Measurements from ENCODE around the gene DES.
A peak's percentile ranks its signal among the peaks of the same experiment; 100 is the strongest.
"Not testable (repeated sequence)": the region's sequence is repeated elsewhere in the genome, so short reads cannot be mapped to it uniquely, and the experiment has no call there.

DES gene

GRCh38 chr2:219418155-219419011 lies at the start of gene DES:
Gene DES, plus strand, starts transcription at chr2:219418377. Its CDS starts 86 bp downstream, at chr2:219418463.
- no peak for DNase-seq

DNA sequence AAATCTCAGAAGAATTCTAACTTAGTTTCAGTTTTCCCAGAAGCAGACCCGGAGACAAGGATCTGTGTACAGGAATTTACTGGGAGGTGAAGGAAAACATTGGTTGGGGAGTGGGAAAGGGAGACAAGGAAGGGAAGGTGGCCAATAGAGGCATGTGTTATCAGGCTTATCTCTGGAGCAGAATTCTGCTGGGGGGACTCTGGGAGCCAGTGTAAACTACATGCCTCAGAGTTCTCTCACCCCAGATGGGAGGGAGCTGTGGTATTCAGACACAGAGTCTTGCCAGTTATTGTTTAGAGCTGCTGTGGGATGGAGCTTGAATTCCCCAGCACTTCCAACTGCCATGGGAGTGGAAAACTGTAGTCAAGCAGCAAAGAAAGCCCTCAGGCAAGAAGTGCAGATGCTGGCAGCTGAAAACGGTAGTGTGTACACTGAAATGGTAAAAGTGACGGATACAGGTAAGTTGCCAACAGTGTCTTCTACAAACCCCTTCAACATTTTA lies 49.4 kb upstream of the DES start:
- DNase-seq: no peak

DNA sequence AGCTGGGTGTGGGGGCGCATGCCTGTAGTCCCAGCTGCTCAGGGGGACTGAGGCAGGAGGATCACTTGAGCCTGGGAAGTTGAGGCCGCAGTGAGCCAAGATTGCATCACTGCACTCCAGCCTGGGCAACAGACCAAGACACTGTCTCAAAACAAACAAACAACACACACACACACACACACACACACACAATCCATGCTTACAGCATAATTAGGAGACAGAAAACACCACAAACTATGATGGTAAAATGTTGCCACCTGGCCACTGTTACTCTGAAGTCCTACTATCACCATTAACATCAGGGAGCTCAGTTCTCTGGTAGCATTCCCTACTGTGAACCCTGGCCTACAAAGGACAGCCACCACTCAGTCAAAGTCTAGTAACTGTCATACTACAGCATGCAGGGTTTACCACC lies 48.7 kb upstream of the DES start:
- DNase-seq: no peak

- DNase-seq: no peak
These were observed 39.9 kb upstream of the DES start for GRCh38 chr2:219378163-219378851.

GRCh38 chr2:219380926-219381325 lies 37.3 kb upstream of the DES start:
- no peak for DNase-seq

- DNase-seq: no peak
These were observed 36.7 kb upstream of the DES start for GRCh38 chr2:219381448-219381847.

DNA sequence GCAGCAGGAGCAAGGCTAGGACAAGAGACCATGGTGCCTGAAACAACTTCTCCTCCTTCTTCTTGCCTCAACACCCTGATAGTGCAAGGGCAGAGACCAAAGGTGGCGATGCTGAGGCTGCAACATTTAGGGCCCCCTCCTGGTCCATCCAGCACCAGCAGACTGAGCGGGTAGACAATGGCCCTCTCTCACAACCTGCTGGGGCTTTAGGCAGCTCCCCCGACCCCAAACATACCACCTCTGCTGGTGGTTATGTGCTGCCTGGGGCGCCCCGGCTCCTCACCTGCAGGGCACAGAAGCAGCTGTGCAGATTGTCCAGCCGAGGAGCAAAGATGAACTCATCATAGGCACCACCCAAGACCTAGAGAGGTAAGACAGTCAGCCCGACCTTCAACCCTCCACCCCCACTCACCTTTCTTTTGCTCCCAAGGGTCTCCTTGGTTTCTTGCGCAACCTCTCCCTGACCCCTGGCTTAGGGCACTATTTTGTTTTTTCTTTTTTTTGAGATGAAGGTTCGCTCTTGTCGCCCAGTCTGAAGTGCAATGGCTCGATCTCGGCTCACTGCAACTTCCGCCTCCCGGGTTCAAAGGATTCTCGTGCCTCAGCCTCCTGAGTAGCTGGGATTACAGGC lies 34.0 kb upstream of the DES start:
- no peak for DNase-seq

DNA sequence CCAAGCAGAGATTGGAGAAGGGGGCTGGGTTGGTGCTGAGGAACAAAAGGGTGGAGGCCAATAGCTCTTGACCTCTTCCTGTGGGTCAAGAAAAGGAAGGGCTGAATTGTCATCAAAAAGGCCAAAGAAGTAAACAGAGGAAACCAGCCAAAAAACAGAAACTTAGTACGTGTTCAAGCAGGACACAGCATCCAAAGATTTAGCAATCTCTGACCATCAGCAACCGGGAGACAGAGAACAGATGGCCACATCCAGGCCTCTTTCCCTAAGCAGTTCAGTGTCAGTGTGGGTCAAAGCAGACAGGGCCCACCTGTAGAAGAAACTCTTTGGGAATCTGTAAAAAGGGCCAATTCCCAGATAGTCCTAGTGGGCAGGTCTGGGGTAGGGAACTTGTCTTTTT lies 33.3 kb upstream of the DES start:
- no peak for DNase-seq

GRCh38 chr2:219385958-219386520 lies 32.1 kb upstream of the DES start:
- DNase-seq: no peak

GRCh38 chr2:219386532-219387280 lies 31.5 kb upstream of the DES start:
- no peak for DNase-seq

DNA sequence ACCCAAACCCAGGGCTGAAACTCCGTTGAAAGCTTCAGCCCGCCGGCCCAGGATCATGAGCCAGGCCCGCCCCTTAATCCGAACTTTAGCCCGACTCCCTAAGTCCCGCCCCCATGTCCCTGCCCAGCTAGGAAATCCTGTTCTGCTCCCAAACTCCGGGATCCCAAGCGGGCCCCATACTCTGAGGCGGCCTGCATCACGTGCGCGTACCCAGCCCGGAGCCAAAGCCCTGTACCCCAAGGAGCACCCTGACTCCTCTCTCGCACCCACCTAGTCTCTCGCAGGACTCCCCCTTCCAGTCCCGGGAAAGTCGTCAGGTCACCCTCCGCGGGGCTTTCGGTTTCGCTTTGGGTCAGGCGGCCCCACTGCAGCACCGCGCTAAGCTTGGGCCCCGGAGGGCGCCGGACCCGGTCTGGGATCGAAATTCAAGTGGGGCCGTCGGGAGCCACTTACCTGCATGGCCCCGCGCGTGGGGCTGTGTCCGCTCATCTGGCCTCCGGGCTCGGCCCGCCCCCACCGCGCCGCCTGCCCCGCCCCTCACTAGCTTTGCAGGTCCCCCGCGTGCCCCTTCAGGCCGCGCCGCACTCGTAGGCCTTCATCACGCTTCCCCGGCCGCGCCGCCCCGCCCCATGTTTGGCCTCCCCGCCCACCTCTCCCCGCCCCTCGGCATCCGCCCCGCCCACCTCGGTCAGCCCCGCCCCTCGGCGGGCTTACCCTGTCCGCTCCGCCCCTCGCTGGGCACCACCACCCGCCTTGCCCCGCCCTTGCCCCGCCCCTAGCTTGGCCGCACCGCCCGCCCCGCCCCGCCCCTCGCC lies 30.7 kb upstream of the DES start, which contains the start of gene DNPEP:
Gene DNPEP (minus strand): TSS at position 607 of the 815 bp plus-strand sequence. CDS start 118 bp downstream, at position 489.
- peak; percentile 96 for DNase-seq

DNA sequence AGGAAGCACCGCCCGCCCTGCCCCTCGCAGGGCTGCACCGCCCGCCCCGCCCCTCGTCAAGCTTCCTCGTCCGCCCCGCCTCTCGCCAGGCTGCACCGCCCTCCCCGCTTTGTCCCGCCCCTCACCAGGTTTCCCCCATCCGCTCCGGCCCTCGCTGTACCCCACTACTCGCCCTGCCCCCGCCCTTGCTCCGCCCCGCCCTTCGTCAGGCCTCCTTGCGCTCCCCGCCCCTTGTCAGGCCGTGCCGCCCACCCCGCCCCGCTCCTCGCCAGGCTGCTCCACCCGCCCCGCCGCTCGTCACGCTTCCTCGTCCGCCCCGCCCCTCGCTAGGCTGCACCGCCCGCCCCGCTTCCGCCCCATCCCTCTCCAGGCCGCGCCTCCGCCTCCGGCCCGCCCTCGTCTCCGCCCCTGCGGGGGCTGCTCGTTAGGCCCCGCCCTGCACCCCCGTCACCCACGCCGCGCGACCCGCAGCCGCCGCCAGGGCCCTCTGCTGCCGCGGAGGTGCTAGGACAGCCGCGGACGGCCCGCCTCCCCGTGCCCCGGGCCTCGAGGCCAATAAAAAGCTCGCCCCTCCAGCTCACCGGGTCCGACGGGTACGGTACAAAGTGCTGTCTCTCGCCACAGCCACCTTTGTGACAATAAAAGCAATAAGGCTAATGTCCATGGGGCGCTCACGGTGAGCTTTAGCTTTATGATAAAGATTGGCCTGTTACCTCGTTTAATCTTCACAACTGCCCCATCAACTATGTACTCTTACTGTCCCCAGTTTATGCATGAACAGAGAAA lies 29.9 kb upstream of the DES start:
- DNase-seq: peak; percentile 99

DNA sequence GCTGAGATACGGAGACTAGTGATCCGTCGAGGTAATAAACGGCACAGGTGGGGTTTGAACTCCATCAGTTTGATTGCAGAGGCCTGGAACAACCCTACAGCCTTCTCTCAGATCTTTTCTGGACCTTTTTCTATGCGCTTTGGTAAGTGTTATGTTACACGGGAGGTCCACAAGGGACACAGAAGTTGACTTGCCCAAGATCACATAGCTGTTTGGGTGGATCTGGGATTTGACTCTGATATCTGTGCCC lies 29.3 kb upstream of the DES start:
- DNase-seq: no peak

DNA sequence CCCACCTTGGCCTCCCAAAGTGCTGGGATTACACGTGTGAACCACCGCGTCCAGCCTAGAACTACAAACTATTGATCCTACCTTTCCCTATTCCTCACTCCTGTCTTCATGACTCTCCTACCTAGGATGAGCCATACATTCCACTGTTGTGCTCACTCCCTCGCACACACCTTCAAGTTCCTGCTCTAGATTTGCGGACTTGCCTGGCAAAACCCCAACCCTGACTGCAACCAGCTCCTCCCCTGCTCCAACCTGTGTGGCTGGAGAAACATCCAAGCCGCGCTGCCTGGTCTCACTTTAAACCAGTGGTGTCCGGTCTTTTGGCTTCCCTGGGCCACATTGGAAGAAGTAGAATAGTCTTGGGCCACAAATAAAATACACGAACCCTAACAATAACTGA lies 25.4 kb upstream of the DES start:
- DNase-seq: no peak

GRCh38 chr2:219395056-219395455 lies 23.1 kb upstream of the DES start:
- DNase-seq: not testable (repeated sequence)

GRCh38 chr2:219395609-219396008 lies 22.6 kb upstream of the DES start:
- DNase-seq: no peak

- no peak for DNase-seq
These were observed 21.2 kb upstream of the DES start for GRCh38 chr2:219396863-219397457.

- no peak for DNase-seq
These were observed 19.3 kb upstream of the DES start for GRCh38 chr2:219398721-219399363.

DNA sequence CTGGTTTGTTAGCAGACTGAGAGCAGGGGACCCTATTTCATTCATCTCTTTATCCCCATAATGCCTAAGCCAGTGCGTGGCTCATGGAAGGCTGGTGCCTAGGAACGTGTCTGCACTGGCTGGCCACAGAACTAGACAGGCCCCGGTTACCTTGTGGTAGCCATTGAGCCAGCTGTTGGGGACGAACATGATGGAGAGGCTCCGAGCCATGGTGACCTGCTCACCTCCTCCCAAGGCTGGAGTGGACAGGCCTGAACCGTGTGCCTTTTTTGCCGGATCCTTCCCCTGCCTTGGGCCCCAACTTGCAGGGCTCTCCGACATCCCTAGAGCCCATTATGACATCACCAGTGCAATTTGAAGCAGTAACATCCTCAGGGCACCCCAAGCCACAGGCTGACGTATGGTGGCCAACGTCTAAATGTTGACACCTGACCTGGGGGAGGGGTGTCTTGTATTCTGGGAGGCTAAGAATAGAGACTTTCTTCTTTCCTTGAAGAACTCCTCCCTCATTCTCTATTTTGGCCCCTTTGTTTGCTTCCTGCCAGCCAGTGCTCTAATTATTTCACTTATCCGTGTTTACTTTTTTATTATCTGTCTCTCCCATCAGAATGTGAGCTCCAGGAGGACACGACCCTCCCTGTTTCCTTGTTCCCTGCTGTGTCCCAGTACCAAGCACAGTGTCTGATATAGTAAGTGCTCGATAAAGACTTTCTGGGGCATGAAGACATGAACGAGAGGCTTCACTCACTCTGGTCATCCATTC lies 18.3 kb upstream of the DES start:
- no peak for DNase-seq

All from CD4-positive, alpha-beta T cell treated with Interleukin-17A for 1 hour (primary cell).